Activated CD8-positive, alpha-beta memory T cell treated with anti-CD3 and anti-CD28 coated beads for 4 hours (primary cell): ENCODE results near the gene FARP1.
A peak's percentile ranks its signal among the peaks of the same experiment; 100 is the strongest.

Source experiments
- DNase-seq, 2 donors: peaks; one replicate each; pipeline ENCODE4 v3.0.0-alpha.2; 2020; ENCODE audit warnings: low read depth in 2 of 2

Gene FARP1

DNA sequence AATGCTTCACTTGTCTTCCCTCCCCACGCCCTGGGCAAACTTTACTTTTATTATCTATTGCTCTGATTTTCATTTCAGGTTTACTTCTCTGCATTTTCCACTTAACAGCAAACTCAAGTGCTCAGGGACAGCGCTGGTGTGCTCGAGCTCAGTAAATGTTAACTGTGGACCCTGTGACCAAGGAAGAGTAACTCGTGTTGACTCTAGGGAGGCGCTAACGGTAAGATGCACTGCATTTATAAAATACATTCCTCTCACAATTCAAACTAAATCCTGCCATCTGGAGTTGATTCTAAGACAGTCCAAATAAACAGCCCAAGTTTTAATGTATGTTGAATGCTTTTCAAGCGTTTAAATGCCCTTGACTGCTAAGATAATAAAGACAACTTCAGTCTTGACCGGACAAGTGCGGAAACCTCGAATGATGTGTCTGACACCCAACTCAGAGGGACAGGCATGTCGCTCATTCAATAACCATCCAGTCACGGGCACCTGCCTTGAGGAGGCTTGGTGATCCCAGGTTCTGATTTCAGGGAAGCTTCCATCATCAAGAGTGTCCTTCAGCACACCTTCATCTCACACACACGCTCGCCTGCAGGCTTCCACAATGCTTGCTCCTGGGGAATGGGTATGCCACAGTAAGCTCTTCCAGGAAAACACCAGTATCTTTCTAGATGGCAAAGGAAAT, 340.9 kb downstream of the FARP1 start:
- DNase-seq, result no peak

DNA sequence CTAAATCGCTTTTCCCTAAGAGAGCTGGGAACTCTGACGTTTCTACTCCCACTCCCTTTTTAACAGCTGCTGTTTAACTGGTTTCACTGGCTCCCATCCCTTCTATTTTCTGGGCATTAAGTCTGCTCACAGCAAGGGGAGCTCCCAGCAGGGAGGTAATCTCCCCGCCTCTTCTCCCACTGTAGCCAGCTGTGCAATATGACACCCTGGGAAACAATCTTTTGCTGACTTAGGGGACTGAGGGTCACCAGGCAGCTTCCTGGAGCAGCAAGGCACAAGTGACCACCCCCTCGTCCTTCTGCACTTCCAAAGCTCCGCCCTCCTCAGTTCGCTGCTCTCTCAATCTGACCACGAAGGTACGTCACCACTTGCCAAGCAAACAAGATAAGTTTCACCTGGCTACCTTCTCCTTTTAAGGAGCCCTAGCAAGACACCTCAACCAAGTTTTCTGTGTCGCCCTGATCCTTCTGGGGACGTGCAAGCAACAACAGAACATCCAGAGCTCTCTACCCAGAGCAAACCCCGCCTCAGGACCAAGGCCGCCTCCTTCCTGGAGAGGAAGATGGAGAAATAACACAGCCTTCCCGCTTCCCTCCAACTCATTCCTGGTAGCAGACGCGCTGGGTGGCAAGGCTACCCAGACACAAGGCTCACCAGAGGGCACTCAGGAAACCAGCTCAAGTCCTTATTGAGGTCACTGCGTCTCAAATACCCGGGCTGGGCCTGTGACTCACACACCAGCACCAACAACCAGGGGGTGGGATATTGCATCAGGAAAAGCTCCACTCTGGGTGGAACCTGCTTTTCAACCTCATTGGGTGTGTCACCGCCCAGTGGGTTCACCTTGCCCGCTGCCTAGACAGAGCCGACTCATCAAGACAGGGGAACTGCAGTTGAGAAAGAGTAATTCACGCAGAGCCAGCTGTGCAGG, 341.7 kb downstream of the FARP1 start:
- DNase-seq, result peak in 1 of 2 donors; percentile 51

GRCh38 chr13:98485561-98485960, 342.7 kb downstream of the FARP1 start:
- no peak for DNase-seq

DNA sequence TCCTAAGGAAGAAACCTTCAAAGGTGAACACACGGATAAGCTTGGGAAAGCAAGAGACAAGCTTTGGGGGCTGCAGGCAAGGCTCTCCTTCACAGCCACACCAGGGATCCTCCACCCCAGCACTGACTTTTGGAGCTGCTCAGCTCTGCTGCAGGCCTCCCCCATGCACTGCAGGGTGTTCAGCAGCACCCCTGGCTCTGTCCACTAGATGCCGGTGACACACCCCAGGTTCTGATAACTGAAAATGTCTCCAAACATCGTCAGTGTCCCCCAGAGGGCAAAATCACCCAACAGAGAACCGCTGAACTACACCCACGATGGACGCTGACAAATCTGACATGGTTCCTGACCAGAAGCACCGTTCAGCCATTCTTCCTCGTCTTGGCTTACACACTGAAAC, 343.5 kb downstream of the FARP1 start:
- DNase-seq, result no peak

- DNase-seq, result no peak
Observed at GRCh38 chr13:98487016-98487415, 344.1 kb downstream of the FARP1 start.

DNA sequence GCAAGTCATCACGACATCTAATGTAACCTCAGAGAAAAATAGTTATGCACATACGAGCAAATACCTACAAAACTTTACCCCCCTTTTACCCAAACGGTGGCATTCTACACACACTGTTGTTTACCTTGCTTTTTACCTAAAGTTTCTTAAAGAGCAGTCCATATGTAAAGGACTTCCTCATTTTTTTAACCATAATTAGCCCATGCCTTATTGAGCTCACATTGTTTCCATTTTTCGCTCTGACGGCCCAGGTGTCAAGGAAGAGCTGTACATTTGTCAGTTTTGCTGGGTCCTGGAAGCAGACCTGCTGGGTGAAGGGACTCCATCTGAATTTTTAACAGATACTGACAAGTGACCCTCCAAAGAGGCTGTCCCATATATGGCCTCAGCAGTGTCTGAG, 344.6 kb downstream of the FARP1 start:
- DNase-seq, result no peak

GRCh38 chr13:98488736-98489135, 345.8 kb downstream of the FARP1 start:
- no peak for DNase-seq

- no peak for DNase-seq
Observed at GRCh38 chr13:98489446-98490194, 346.7 kb downstream of the FARP1 start.

DNA sequence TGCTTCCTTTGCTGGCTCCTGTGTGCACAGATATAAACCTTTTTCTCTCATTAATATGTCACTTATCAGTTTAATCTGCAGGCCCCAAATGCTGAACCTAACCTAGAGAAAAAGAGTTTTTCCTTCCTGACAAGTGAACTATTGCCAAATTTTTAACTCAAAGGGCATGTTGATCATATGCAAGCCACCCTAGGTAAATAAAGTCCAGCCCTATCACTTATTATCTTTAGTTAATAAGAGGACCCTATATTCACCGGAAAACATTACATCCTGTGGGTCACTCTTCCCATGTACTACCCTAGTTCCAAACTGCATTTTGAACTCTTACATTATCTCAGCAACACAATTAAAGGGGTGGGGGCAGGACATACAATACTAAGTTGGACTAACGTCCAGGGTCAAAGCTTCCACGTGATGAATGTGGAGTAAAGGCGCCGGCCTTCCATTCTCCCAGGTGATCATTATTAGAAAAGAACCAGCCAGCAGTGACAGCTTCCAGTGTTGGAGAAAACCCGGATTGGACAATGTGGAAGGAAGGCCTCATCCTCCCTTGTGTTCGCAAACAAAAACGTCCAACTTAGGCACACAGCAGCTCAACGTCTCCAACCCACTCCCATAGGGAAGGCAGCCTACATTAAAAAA, 347.4 kb downstream of the FARP1 start:
- no peak for DNase-seq

DNA sequence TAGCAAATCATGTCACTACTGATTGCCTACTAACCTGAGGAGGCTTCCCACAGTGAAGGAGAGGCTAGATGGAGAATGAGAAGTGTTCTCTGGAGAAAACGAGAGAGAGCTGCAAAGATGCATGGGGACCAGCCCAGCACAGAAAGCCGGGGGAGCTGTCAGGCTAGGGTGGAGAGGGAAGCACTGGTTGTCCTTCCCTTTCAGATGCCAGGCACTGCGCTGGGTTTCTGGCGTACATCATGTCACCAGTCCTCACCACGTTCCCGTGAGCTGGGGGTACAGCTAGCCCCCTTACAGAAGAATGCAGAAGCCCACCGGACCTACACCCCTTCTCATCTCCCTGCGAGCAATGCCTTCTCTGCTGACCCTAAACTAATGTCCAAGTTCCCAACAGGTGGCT, 348.0 kb downstream of the FARP1 start:
- DNase-seq, result no peak

DNA sequence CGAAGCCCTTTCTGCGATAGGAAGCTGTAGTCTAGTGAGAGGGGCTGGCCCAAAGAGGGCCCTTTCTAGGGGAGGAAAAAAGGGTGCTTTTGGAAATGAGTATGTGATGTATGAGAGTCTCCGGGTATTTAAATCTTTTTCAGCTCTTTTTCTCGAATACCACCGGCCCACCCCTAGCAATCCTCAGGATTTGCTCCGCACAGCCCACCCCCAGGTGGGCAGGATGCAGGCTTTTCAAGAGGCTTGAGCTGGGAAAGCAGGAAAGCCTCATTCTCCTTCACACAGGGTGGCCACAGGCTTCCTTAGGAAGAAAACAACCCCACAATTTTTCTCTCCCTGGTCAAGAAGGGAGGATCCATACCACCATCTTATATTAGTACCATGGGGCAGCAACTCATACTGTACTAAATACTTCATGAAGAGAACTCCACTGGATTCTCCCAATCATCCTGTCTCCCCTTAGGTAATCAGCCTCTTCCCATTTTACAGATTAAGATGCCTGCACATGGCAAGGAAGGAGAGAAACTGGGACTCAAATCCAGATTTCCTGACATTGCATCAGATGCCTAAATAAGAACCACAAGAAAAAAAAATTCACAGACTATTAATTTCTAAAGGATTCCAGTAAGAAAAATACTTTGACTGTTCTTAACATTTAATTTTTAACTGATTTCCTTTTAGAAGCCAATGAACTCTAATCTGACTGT, 349.6 kb downstream of the FARP1 start:
- DNase-seq, result no peak

DNA sequence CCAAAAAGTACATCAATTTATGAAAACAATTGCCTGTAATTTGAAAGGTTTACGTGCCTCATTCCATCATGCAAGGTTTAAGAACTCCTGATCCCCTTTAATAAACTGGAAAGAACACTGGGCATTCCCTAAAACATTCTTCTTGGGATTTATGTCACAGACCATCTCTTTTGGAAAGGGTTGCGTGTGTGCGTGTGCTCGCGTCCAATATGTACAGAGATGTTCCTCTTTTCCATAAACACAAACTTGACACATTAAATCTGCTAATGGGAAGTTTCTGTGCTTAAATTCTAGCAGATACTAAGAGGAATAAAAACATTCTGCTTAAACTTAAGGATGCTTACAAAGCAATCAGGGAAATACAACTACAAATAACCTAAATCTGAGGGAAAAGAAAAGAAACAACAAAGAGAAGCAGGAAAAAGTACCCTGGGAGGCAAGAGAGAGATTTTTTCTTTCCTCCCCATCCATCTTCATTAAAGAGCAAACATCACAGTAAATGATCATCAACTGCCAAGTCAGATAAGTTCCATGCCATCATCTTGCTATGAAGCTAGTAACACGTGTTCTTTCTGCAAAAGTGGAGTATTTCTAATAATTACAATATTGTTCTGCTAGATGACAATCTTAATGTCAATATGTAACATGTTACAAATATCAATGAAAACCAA, 350.3 kb downstream of the FARP1 start:
- DNase-seq, result no peak

DNA sequence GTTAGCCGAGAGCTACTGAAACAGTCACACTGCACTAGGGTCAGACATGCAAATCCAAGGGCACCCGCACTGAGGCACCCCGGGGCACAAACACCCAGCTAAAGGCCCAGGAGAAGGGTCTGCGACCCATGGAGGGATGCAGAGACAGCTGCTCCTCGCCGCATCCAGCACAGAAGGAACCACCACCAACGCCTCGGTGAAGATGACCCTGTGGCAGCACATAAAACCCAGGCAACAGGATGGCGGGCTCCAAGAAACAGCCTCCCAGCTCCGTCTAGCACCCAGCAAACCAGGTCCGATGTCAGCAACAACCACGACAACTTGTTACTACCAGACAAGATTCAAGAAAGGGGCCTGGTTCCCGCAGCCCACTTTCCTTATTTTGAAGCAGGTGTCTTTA, 351.9 kb downstream of the FARP1 start:
- DNase-seq, result no peak

- DNase-seq, result no peak
Observed at GRCh38 chr13:98495627-98496478, 353.0 kb downstream of the FARP1 start.

DNA sequence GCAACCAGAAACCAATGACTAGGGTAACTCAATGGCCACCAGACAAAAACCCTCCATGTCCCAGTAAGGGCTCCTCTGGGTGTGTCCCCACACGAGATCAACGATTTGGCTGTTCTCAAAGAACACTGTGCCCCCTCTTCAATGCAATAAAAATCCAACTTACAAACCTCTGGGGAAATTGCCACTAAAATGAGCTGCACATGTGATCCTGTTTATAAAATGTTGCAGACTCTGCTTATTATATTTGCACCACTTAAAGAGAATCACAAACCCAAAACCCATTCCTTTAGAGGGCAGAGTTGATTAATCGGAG, 353.5 kb downstream of the FARP1 start:
- DNase-seq, result no peak

DNA sequence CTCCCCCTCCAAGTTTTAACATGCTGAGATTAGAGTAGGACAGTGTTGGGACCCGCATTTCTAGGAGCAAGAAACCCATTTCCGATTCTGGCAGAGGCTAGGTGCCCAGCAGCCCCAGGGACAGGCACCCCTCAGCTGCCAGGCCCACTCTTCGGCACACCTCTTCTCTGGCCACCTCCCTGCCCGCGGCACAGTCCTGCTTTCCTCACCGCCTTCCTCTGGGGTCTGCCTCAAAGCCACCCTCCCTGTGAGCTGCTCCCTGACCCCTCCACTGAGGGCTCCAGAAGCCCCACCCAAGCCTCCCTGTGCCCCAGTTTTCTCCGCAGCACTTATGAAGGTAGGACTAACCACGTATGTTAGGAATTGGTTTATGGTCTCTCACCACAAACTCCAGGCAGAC, 354.1 kb downstream of the FARP1 start:
- no peak for DNase-seq

- DNase-seq, result no peak
Observed at GRCh38 chr13:98500963-98501421, 358.1 kb downstream of the FARP1 start.

- DNase-seq, result no peak
Observed at GRCh38 chr13:98503175-98504028, 360.5 kb downstream of the FARP1 start.

GRCh38 chr13:98504029-98504351, 361.1 kb downstream of the FARP1 start:
- no peak for DNase-seq
